ENCODE measurements around the gene MRPL11.

DNA sequence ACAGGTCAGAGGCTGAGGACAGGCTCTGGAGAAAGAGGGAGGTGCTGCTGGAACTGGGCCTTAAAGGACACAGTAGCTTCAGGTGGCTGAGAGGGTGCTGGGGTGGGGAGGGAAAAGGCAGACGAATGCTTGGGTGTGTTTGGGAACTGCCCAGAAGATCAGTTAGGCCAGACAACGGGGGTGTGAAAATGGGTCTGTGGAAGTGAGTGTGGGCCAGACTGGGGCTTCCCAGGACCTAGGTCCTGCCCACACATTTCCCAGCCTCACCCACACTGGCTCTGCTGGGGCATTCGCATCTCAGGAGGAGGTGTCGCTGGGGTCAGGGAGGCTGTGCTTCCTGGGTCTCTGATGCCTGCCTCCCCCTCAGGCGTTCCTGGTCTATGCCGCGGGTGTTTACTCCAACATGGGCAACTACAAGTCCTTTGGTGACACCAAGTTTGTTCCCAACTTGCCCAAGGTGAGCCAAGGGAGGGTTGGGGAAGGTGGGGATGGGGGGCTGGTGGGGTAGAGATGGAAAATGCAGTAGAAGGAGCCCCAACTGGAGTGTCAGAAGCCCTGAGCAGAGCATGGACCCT, 46.2 kb upstream of the MRPL11 start:
- TF ChIP-seq, protein P1, sequence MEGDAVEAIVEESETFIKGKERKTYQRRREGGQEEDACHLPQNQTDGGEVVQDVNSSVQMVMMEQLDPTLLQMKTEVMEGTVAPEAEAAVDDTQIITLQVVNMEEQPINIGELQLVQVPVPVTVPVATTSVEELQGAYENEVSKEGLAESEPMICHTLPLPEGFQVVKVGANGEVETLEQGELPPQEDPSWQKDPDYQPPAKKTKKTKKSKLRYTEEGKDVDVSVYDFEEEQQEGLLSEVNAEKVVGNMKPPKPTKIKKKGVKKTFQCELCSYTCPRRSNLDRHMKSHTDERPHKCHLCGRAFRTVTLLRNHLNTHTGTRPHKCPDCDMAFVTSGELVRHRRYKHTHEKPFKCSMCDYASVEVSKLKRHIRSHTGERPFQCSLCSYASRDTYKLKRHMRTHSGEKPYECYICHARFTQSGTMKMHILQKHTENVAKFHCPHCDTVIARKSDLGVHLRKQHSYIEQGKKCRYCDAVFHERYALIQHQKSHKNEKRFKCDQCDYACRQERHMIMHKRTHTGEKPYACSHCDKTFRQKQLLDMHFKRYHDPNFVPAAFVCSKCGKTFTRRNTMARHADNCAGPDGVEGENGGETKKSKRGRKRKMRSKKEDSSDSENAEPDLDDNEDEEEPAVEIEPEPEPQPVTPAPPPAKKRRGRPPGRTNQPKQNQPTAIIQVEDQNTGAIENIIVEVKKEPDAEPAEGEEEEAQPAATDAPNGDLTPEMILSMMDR (IDR thresholded peaks at IDR 0.05; ENCODE audit: low read depth, low read length): no peak
- TF ChIP-seq POLR2A (IDR thresholded peaks at IDR 0.05; ENCODE audit: extremely low read depth, insufficient read length): no peak
